22Rv1 (cell line): Measurements from ENCODE around the gene TEKT2.

Experiments
- H3K27ac ChIP-seq: fragments of 450-650 bp; 2 replicates; pipeline ENCODE4 v1.5.1; 2017
- ZFX ChIP-seq: fragments of 450-650 bp; IDR thresholded peaks from 2 replicates; pipeline ENCODE4 v1.6.1; 2017; ENCODE audit warnings: antibody characterized with exemption, borderline replicate concordance
- TF ChIP-seq, protein P1 (sequence below): fragments of 450-650 bp; IDR thresholded peaks from 2 replicates; pipeline ENCODE4 v1.5.1; 2017; ENCODE audit warnings: mild to moderate bottlenecking

Gene TEKT2

DNA sequence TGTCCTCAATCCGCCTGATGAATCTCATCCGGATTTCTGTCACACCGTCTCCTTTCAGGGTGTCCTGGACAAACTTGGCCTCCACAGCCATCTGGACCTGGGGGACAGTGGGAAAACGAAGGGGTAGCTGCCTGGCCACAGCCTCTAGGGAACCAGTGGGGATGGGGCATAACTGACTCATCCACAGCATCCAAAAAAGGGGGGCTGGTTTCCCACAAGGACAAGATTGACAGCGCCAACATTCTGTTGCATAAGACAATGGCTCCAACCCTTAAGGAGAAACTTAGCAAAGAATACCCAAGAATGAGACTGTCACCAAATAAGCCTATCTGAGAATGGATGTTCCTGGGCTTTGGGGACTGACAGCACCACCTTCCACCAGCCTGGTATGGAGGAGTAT, 53.3 kb downstream of the TEKT2 start:
- TF ChIP-seq ZFX = no peak
- TF ChIP-seq, protein P1, sequence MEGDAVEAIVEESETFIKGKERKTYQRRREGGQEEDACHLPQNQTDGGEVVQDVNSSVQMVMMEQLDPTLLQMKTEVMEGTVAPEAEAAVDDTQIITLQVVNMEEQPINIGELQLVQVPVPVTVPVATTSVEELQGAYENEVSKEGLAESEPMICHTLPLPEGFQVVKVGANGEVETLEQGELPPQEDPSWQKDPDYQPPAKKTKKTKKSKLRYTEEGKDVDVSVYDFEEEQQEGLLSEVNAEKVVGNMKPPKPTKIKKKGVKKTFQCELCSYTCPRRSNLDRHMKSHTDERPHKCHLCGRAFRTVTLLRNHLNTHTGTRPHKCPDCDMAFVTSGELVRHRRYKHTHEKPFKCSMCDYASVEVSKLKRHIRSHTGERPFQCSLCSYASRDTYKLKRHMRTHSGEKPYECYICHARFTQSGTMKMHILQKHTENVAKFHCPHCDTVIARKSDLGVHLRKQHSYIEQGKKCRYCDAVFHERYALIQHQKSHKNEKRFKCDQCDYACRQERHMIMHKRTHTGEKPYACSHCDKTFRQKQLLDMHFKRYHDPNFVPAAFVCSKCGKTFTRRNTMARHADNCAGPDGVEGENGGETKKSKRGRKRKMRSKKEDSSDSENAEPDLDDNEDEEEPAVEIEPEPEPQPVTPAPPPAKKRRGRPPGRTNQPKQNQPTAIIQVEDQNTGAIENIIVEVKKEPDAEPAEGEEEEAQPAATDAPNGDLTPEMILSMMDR = no peak
- H3K27ac ChIP-seq = no peak overlapping the region

DNA sequence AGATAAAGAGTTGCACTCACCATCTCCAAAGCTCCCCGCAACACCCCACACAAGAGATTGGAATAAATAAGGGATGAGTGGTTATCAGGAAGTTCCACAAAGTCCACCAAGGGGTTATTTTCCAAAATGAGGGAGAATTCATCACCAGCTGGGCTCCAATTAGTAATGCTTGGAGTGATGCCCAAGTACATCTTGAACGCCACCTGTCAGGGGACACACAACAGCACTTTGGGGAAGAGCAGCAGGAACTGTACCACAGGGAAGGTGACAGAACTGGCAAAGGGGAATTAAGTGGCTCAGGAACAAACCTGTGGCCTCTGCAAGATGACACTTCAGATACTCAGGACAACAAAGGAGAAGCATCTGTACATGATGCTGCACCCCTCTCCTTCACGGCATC, 53.9 kb downstream of the TEKT2 start:
- TF ChIP-seq ZFX = no peak
- TF ChIP-seq, protein P1 = no peak
- H3K27ac ChIP-seq = no peak overlapping the region
